NOMO-1 treated with dmso at 0.1 percent for 144 hours (cell line): ENCODE data around the gene INHBC.
"Not testable (repeated sequence)": the region's sequence is repeated elsewhere in the genome, so short reads cannot be mapped to it uniquely, and the experiment has no call there.

Experiments
- DNase-seq: peaks from one replicate; lab custom pipeline; 2025; ENCODE audit not compliant: unreplicated experiment; lab: John Stamatoyannopoulos, UW

The INHBC gene

GRCh38 chr12:57434517-57435223 is at the start of gene INHBC:
INHBC (plus strand) TSS chr12:57434784; CDS start chr12:57434887, 103 bp downstream.
- DNase-seq, result no peak

- no peak for DNase-seq
These were observed 49.0 kb upstream of the INHBC start for GRCh38 chr12:57385586-57385985.

GRCh38 chr12:57386187-57386720 is 48.3 kb upstream of the INHBC start:
- no peak for DNase-seq

GRCh38 chr12:57388425-57388824 is 46.2 kb upstream of the INHBC start:
- DNase-seq, result no peak

- no peak for DNase-seq
These were observed 45.6 kb upstream of the INHBC start for GRCh38 chr12:57389033-57389432.

GRCh38 chr12:57390174-57390573 is 44.4 kb upstream of the INHBC start:
- DNase-seq, result no peak

- no peak for DNase-seq
These were observed 39.5 kb upstream of the INHBC start for GRCh38 chr12:57395121-57395520.

- DNase-seq, result no peak
These were observed 37.1 kb upstream of the INHBC start for GRCh38 chr12:57397441-57397840.

- not testable (repeated sequence) for DNase-seq
These were observed 34.7 kb upstream of the INHBC start for GRCh38 chr12:57399718-57400463.

GRCh38 chr12:57401165-57401564 is 33.4 kb upstream of the INHBC start:
- DNase-seq, result no peak

GRCh38 chr12:57402156-57402555 is 32.4 kb upstream of the INHBC start:
- DNase-seq, result not testable (repeated sequence)

GRCh38 chr12:57404966-57405640 is 29.5 kb upstream of the INHBC start:
- DNase-seq, result no peak

GRCh38 chr12:57410534-57410933 is 24.1 kb upstream of the INHBC start:
- DNase-seq, result no peak

GRCh38 chr12:57414160-57414559 is 20.4 kb upstream of the INHBC start:
- not testable (repeated sequence) for DNase-seq

GRCh38 chr12:57415088-57415487 is 19.5 kb upstream of the INHBC start:
- DNase-seq, result no peak

- DNase-seq, result no peak
These were observed 18.3 kb upstream of the INHBC start for GRCh38 chr12:57416039-57416996.

- DNase-seq, result no peak
These were observed 16.3 kb upstream of the INHBC start for GRCh38 chr12:57418255-57418654.

GRCh38 chr12:57419495-57419894 is 15.1 kb upstream of the INHBC start:
- no peak for DNase-seq

- no peak for DNase-seq
These were observed 14.1 kb upstream of the INHBC start for GRCh38 chr12:57420482-57420881.

- not testable (repeated sequence) for DNase-seq
These were observed 7.6 kb upstream of the INHBC start for GRCh38 chr12:57426948-57427347.
